ENCODE results near the gene DENR. TPM values are rescaled to one million over a fixed set of nuclear protein-coding genes. Genes with fewer than 3 reads are reported as not detected.

The DENR gene
- total and polyA plus RNA-seq, 12 donors: 13.3 to 52.6 (median 29.7) TPM

DNA sequence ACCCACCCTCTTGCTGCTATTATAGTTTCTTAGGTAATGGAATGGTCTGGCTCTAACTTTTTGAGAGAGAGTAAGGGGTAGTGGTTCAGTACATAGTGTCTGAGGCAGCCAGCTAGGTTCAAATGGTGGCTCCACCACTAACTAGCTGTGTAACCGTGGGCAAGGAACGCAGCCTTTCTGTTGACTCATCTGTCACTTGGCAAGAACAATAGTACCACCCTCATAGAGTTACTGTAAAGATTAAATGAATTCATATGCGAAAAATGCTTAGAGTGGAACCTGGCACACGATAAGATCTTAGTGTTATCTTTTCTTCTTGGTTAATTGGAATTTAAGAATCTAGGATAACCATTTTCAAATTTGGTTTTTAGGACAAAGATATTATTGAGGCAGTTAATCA is 35.8 kb downstream of the DENR start:
- no peaks in the 10 kb centered on the region for H3K27me3 ChIP-seq
- no peak overlapping the region for H3K4me3 ChIP-seq
- WGBS, 4 donors: 77 to 82% (median 80%) methylated on average over 4 of the region's 4 CpGs
- no peaks in the 10 kb centered on the region for H3K9me3 ChIP-seq (replicated peaks in 1 of 3)
- H3K4me1 ChIP-seq (replicated peaks in 1 of 2): no peaks in the 10 kb centered on the region
- DNase-seq: no peak
- no peaks in the 10 kb centered on the region for H3K36me3 ChIP-seq (replicated peaks in 1 of 2)
- TF ChIP-seq CTCF (IDR thresholded peaks at IDR 0.05) (no peak), POLR2A (IDR thresholded peaks at IDR 0.05) (no peak)
- no peak overlapping the region for H3K27ac ChIP-seq
- intact Hi-C loops (cut with DNase I): no loop called here

- TF ChIP-seq POLR2A (IDR thresholded peaks at IDR 0.05): no peak
- no peak for TF ChIP-seq CTCF (IDR thresholded peaks at IDR 0.05)
- Histone ChIP-seq H3K9me3 (replicated peaks in 1 of 3) (no peaks in the 10 kb centered on the region), H3K27ac (no peak overlapping the region), H3K27me3 (no peaks in the 10 kb centered on the region), H3K36me3 (replicated peaks in 1 of 2) (no peaks in the 10 kb centered on the region), H3K4me3 (no peak overlapping the region), H3K4me1 (replicated peaks in 1 of 2) (peaks cover 0 to 3% of the 10 kb centered on the region in 2 donors)
- WGBS, 4 donors: 81 to 89% (median 85%) methylated on average over 5 of the region's 5 CpGs
- no peak for DNase-seq
- intact Hi-C loops (cut with DNase I): loop anchor here (5.0 to 10.0 kb wide), 3 partner anchors 65 to 163 kb away; no protein-coding TSS in a partner anchor
Observed at GRCh38 chr12:122789637-122790036, 37.0 kb downstream of the DENR start.

DNA sequence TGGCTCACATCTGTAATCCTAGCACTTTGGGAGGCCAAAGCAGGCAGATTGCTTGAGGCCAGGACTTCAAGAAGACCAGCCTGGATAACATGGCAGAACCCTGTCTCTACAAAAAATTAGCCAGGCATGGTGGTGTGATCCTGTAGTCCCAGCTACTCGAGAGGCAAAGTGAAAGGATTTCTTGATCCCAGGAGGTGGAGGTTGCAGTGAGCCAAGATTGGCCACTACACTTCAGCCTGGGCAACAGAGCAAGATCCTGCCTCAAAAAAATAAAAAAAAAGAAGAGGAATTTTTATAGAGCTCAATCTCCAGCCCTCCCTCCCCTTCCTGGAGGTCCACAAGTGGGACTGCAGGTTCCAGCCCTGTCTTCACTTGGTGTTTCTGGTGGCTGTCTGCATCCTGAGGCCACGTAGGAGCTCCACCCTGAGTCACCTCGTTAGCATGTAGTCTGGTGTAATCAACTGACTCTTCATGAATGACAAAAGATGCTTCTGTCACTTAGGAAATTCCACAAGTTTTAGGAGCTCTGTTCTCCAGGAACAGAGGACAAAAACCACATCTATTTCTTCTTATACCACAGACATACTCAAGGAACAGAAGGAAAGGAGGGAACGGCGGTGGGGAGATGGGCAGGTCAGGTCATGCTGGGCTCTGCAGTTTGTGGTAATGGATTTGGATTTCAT is 37.9 kb downstream of the DENR start:
- no peaks in the 10 kb centered on the region for H3K36me3 ChIP-seq (replicated peaks in 1 of 2)
- intact Hi-C loops (cut with DNase I): loop anchor here (5.0 to 10.0 kb wide), 3 partner anchors 64 to 162 kb away; no protein-coding TSS in a partner anchor
- no peak for DNase-seq
- peaks cover 0 to 3% of the 10 kb centered on the region in 2 donors for H3K4me1 ChIP-seq (replicated peaks in 1 of 2)
- no peak overlapping the region for H3K4me3 ChIP-seq
- H3K27me3 ChIP-seq: no peaks in the 10 kb centered on the region
- TF ChIP-seq CTCF (IDR thresholded peaks at IDR 0.05): no peak
- no peaks in the 10 kb centered on the region for H3K9me3 ChIP-seq (replicated peaks in 1 of 3)
- no peak overlapping the region for H3K27ac ChIP-seq
- 76 to 88% (median 86%) methylated on average over 5 of the region's 5 CpGs for WGBS, 4 donors

DNA sequence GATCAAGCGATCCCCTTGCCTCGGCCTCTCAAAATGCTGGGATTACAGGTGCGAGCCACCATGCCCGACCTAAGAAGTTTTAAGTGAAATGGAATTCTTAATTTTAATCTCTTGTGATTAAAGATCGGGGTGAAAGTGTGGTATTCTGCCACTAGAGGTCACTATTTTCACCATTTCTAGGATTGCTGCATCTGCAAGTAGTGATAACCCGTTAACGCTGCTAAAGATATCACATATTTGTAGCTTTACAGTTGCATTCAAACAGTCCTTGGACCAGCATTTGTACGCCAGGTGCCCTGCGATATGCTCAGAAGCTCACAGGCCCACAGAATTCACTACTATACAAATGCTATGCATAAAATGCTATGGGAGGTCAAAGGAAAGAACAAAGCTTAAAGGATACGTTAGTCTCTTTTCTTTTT is 41.1 kb downstream of the DENR start:
- Histone ChIP-seq H3K36me3 (replicated peaks in 1 of 2) (no peaks in the 10 kb centered on the region), H3K27ac (no peak overlapping the region), H3K27me3 (no peaks in the 10 kb centered on the region), H3K4me1 (replicated peaks in 1 of 2) (peaks cover 0 to 3% of the 10 kb centered on the region in 2 donors), H3K4me3 (no peak overlapping the region), H3K9me3 (replicated peaks in 1 of 3) (no peaks in the 10 kb centered on the region)
- intact Hi-C loops (cut with DNase I): loop anchor here (5.0 to 10.0 kb wide), 3 partner anchors 61 to 159 kb away; no protein-coding TSS in a partner anchor
- TF ChIP-seq POLR2A (IDR thresholded peaks at IDR 0.05): no peak
- TF ChIP-seq CTCF (IDR thresholded peaks at IDR 0.05): peak; percentile 53 to 83 (median 70)
- peak in 1 of 7 donors; percentile 13 for DNase-seq
- WGBS, 4 donors: 9 to 12% (median 12%) methylated on average over 10 of the region's 10 CpGs

All from adrenal gland (tissue), 12 donors.